WERI-Rb-1 (cell line): ENCODE results near the gene CGAS.
"Not testable (repeated sequence)": the region's sequence is repeated elsewhere in the genome, so short reads cannot be mapped to it uniquely, and the experiment has no call there.

Experiments used
- DNase-seq: peaks from one replicate; pipeline ENCODE4 v3.0.0-alpha.2; 2020
- H3K27ac ChIP-seq: fragments of 250-450 bp; sonication (Bioruptor Pico); 2 replicates; pipeline ENCODE4 v1.5.1; 2020; ENCODE audit warnings: mild to moderate bottlenecking, moderate library complexity
- H3K27me3 ChIP-seq: fragments of 250-450 bp; sonication (Bioruptor Pico); 2 replicates; pipeline ENCODE4 v1.5.1; 2021; ENCODE audit warnings: mild to moderate bottlenecking, low read depth, moderate library complexity; ENCODE audit not compliant: insufficient read depth, severe bottlenecking
- H3K36me3 ChIP-seq: fragments of 250-450 bp; sonication (Bioruptor Pico); 2 replicates; pipeline ENCODE4 v1.5.1; 2020; ENCODE audit warnings: mild to moderate bottlenecking, moderate library complexity
- H3K4me3 ChIP-seq: 2 replicates; pipeline ENCODE4 v1.5.1; 2011; ENCODE audit warnings: low read depth, mild to moderate bottlenecking, control low read depth, low read length
- H3K9me3 ChIP-seq: fragments of 250-450 bp; sonication (Bioruptor Pico); 2 replicates; pipeline ENCODE4 v1.5.1; 2021; ENCODE audit warnings: mild to moderate bottlenecking, moderate library complexity; ENCODE audit not compliant: severe bottlenecking
- TF ChIP-seq, protein P1 (sequence below): IDR thresholded peaks from 2 replicates; pipeline ENCODE4 v1.5.1; 2011; ENCODE audit warnings: low read depth, mild to moderate bottlenecking, control low read depth, inconsistent platforms, low read length

CGAS gene

GRCh38 chr6:73388433-73388799 is 63.7 kb downstream of the CGAS start:
- TF ChIP-seq, protein P1, sequence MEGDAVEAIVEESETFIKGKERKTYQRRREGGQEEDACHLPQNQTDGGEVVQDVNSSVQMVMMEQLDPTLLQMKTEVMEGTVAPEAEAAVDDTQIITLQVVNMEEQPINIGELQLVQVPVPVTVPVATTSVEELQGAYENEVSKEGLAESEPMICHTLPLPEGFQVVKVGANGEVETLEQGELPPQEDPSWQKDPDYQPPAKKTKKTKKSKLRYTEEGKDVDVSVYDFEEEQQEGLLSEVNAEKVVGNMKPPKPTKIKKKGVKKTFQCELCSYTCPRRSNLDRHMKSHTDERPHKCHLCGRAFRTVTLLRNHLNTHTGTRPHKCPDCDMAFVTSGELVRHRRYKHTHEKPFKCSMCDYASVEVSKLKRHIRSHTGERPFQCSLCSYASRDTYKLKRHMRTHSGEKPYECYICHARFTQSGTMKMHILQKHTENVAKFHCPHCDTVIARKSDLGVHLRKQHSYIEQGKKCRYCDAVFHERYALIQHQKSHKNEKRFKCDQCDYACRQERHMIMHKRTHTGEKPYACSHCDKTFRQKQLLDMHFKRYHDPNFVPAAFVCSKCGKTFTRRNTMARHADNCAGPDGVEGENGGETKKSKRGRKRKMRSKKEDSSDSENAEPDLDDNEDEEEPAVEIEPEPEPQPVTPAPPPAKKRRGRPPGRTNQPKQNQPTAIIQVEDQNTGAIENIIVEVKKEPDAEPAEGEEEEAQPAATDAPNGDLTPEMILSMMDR: no peak
- H3K4me3 ChIP-seq: peak overlapping the region; percentile 84

GRCh38 chr6:73382462-73383113 is 69.5 kb downstream of the CGAS start:
- Histone ChIP-seq H3K27me3 (no peaks in the 10 kb centered on the region), H3K9me3 (no peaks in the 10 kb centered on the region), H3K27ac (no peak overlapping the region), H3K4me3 (no peak overlapping the region), H3K36me3 (no peaks in the 10 kb centered on the region)
- no peak for DNase-seq
- TF ChIP-seq, protein P1: no peak

More at GRCh38 chr6:73388433-73388799, 63.7 kb downstream of the CGAS start:
- H3K36me3 ChIP-seq: no peaks in the 10 kb centered on the region
- DNase-seq: no peak
- no peak overlapping the region for H3K27ac ChIP-seq
- no peaks in the 10 kb centered on the region for H3K9me3 ChIP-seq
- H3K27me3 ChIP-seq: no peaks in the 10 kb centered on the region

GRCh38 chr6:73381531-73381930 is 70.6 kb downstream of the CGAS start:
- DNase-seq, H3K36me3 ChIP-seq, H3K4me3 ChIP-seq, H3K27ac ChIP-seq, H3K9me3 ChIP-seq, H3K27me3 ChIP-seq: not testable (repeated sequence)

- Histone ChIP-seq H3K36me3 (no peaks in the 10 kb centered on the region), H3K27me3 (no peaks in the 10 kb centered on the region), H3K4me3 (no peak overlapping the region), H3K9me3 (no peaks in the 10 kb centered on the region), H3K27ac (no peak overlapping the region)
- no peak for DNase-seq
- TF ChIP-seq, protein P1: no peak
Observed at GRCh38 chr6:73377225-73377624, 74.9 kb downstream of the CGAS start.

DNA sequence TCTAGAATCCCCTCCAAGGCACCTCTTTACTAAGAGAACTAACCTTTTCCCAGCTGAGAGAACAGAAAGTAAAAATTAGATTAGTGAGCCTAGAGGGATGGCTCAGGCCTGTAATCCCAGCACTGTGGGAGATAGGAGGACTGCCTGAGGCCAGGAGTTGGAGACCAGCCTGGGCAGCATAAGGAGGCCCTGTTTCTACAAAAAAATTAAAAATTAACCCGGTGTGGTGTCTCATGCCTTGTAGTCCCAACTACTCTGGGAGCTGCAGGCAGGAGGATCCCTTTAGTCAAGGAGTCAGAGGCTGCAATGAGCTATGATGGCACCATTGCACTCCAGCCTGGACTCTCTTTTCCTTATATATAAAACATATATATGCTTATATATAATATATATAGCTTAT is 76.9 kb downstream of the CGAS start:
- H3K4me3 ChIP-seq: no peak overlapping the region
- H3K9me3 ChIP-seq: no peaks in the 10 kb centered on the region
- TF ChIP-seq, protein P1: no peak
- no peak for DNase-seq
- no peaks in the 10 kb centered on the region for H3K36me3 ChIP-seq
- H3K27me3 ChIP-seq: no peaks in the 10 kb centered on the region
- H3K27ac ChIP-seq: no peak overlapping the region
